DMS153 treated with DMSO at 0.1 percent for 48 hours (cell line): Measurements from ENCODE around the gene MICU1.
"Not testable (repeated sequence)": the region's sequence is repeated elsewhere in the genome, so short reads cannot be mapped to it uniquely, and the experiment has no call there.

Source experiments
- DNase-seq: peaks from one replicate; lab custom pipeline; 2025; ENCODE audit not compliant: unreplicated experiment; lab: John Stamatoyannopoulos, UW

MICU1 gene

GRCh38 chr10:72563327-72563932 is 62.4 kb downstream of the MICU1 start:
- no peak for DNase-seq

- no peak for DNase-seq
Measured at GRCh38 chr10:72561745-72562166, 64.1 kb downstream of the MICU1 start.

GRCh38 chr10:72557362-72557761 is 68.5 kb downstream of the MICU1 start:
- no peak for DNase-seq

DNA sequence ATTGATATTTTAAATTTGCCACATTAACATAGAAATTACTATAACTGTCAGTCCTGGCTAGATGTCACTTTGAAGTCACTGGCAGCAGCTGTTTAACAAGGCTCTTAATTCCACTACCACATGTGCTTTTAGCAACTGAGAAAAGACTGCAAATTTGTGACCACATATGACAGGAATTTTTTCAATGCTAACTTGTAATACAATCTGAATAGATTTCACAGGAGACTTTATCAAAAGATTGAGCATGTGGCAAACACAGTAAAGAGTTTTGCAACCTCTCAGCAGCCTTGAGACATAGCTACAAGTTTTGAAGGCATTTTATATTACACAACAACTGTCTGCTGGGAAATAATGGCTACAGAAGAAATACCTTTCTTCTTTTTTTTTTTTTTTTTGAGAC is 73.0 kb downstream of the MICU1 start:
- DNase-seq: no peak

GRCh38 chr10:72550239-72550638 is 75.6 kb downstream of the MICU1 start:
- no peak for DNase-seq

DNA sequence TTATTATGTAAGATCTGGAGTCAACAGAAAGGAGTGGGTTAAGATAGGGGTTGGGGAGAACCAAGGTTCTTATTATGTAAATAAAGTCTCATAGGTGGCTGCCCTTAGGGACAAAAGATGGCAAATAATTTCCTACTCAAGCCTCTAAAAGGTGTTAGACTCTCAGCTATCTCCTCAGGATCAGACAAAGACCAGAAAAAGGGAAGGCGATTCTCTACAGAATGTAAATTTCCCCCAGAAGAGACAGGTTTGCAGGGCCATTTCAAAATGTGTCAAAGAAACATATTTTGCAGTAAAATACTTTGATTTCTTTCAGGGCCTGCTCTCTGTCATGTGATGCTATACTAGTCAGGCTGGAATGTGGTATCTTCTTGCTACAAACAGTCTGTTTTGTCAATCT is 80.3 kb downstream of the MICU1 start:
- DNase-seq: no peak

- not testable (repeated sequence) for DNase-seq
Measured at GRCh38 chr10:72543855-72544254, 82.0 kb downstream of the MICU1 start.

DNA sequence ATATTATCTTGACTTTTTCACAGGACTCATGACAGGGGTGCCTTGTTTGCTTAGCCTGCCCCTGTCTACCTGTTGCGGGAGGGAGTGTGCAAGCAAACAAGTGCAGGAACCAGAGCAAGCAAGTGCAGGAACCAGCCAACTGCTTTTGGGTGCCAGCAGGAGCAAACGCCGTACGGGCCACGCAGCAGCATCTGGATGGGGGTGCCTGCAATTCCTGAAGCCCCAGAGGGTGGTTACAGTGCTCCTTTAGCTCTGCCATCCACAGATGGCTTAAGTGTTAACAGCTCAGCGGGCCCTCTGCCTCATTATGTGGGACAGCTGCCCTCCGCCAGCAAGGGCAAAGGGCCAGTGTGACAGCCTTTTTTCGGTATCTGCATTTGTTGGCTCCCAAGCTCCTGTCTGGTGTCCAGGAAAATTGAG is 83.5 kb downstream of the MICU1 start:
- no peak for DNase-seq

DNA sequence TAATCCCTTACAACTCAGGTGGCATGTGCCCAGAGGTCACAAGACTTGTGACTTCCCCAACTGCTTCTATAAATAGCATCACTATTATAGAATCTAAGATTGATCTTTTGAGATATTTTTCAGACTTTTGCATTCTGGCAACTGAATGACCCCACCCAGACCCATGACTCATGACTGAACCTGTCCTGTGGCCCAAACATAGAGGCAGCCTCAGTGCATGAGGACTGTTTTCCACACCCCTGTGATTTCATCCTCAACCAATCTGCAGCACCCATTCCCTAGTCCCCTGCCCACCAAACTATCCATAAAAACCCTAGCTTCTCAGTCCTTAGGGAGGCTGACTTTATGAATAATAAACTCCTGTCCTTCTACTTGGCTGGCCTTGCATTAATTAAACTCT is 84.5 kb downstream of the MICU1 start:
- no peak for DNase-seq

DNA sequence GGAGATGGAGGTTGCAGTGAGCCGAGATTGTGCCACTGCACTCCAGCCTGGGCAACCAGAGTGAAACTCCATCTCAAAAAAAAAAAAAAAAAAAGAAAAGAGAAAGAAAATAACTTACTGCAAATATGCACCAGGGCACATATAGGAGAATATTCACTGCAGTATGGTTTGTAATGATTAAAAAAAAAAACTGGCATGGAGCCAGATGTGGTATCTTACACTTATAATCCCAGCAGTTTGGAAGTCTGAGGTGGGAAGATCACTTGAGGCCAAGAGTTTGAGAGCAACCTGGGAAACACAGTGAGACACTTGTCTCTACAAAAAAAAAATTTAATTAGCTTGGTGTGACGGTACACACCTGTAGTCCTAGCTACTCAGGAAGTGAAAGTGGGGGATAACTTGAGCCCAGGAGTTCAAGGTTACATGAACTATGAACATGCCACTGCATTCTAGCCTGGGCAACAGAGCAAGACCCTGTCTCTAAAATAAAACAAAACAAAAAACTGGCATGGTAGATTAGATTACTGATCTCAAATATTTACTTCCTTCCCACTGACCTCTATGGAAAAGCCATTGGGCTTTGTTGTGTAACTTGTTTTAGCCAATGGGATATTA is 85.6 kb downstream of the MICU1 start:
- no peak for DNase-seq

- DNase-seq: no peak
Measured at GRCh38 chr10:72539137-72539536, 86.7 kb downstream of the MICU1 start.

- no peak for DNase-seq
Measured at GRCh38 chr10:72525689-72526088, 100.2 kb downstream of the MICU1 start.

DNA sequence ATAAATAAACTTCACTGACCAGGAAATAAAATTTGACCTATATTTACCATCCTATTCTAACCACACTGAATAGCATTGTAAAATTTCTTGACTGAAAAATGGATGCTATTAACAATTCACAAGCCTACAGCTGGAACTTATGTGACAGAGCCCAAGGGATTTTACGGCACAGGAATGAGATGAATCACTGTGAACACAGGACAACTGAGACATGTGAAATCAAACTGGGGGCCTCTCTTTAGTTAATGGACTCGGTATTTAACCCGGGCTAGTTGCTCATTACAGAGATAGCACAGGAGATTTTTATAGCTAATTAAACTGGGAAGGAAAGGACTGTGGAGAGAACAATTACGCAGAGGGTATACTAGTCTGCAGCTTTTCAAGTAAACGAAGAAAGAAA is 100.6 kb downstream of the MICU1 start:
- DNase-seq: no peak

DNA sequence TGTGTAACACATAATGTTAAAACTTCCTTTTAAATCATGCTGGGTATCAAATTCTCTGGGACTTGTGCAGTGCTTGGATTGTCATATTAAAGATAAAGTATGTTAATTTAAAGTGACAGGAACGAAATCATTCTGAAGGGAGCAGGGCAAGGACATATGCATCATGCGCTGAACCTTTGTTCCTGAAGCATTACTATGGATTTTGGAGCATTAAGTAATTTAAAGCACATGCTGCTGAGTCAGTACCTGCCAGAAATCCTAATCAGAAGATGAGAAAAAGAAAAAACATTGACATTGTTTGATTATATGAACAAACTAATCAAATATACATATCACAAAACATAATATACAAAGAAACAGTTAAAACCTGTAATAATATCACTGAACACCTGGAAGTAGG is 101.4 kb downstream of the MICU1 start:
- no peak for DNase-seq

DNA sequence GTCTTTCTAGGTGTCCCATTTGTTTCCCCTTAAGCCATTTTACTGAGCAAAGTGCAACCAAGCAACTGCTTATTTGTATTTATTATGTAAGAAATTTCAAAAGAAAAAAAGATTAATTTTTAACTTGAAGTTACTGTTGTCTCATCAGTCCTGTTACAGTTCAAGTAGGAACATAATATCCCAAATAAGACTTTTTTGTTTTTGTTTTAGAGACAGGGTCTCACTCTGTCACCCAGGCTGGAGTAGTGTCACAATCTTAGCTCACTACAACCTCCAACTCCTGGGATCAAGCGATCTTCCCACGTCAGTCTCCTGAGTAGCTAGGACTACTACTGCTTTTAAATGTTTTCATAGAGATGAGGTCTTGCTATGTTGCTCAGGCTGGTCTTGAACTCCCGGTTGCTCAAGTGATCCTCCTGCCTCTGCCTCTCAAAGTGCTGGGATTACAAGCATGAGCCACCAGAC is 101.9 kb downstream of the MICU1 start:
- DNase-seq: no peak

GRCh38 chr10:72523062-72523461 is 102.8 kb downstream of the MICU1 start:
- no peak for DNase-seq

DNA sequence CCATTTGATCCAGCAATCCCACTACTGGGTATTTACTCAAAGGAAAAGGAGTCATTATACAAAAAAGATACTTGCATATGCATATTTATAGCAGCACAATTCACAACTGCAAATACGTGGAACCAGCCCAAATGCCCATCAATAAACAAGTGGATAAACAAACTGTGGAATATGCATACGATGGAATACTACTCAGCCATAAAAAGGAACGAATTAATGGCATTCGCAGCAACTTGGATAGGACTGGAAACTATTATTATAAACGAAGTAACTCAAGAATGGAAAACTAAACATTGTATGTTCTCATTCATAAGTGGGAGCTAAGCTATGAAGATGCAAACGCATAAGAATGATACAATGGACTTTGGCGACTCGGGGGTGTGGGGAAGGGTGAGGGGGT is 108.6 kb downstream of the MICU1 start:
- no peak for DNase-seq

GRCh38 chr10:72515455-72515854 is 110.4 kb downstream of the MICU1 start:
- no peak for DNase-seq

- no peak for DNase-seq
Measured at GRCh38 chr10:72513910-72514309, 112.0 kb downstream of the MICU1 start.

DNA sequence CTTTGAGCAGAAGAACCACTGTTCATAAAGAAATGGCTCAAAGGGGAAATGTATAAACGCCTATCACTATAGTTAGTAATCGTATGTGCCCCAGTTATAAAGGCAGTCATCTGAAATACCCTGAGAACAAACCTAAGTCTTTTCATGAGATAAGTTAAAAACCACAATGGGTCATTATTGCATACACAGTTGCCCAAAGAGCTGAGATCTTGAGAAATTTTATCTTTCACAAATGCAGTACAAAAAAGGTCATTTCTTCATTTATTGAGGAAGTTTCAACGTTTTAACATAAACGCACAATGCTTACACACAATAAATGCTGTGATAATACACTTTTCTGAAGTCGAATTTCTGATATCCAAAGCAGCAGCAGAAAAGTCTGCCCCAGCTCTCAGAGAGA is 114.4 kb downstream of the MICU1 start:
- DNase-seq: no peak

DNA sequence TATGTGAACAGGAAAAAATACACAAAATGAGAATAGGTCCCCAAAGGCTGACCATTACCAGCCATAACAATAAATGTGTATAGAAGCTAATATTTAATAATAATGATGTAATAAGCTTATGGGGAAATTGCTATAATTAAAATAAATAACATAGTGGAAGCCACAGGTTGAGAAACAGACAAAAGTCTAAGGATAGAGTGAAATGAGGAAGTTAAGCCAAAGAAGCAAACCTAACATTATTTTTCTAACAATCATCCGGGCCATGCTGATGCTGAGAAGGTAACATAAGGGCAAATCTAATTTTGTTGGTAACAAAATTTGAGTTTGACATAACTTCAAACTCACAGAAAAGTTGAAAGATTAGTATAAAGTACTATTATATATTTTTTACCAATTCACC is 115.9 kb downstream of the MICU1 start:
- no peak for DNase-seq

- no peak for DNase-seq
Measured at GRCh38 chr10:72509206-72509799, 116.6 kb downstream of the MICU1 start.

- no peak for DNase-seq
Measured at GRCh38 chr10:72508033-72508432, 117.8 kb downstream of the MICU1 start.
